Fibroblast of villous mesenchyme (primary cell): Measurements from ENCODE around the gene ZNF532. TPM values are rescaled to one million over a fixed set of nuclear protein-coding genes. Genes with fewer than 3 reads are reported as not detected.

Experiments
- DNase-seq: peaks from one replicate; pipeline ENCODE4 v3.0.0-alpha.2; 2010; ENCODE audit warnings: low read depth
- H3K4me3 ChIP-seq: 2 replicates; pipeline ENCODE4 v1.5.1; 2011; ENCODE audit warnings: low read depth, mild to moderate bottlenecking, low read length
- CTCF ChIP-seq: IDR thresholded peaks from 2 replicates; pipeline ENCODE4 v1.5.1; 2012; ENCODE audit warnings: low read depth, mild to moderate bottlenecking, low read length; ENCODE audit not compliant: insufficient read depth
- total RNA-seq: library from RNA; depleted of rRNA; stranded (reverse); fragments of >200 nt; gene quantifications from 2 replicates; pipeline ENCODE4 v1.2.3, GENCODE V29; 2012

The ZNF532 gene
- total RNA-seq, 1 donor, result 45.8 TPM

- no peak for DNase-seq
- no peak for TF ChIP-seq CTCF
- H3K4me3 ChIP-seq, result no peak overlapping the region
Measured at GRCh38 chr18:58903533-58903932, 38.9 kb downstream of the ZNF532 start.

DNA sequence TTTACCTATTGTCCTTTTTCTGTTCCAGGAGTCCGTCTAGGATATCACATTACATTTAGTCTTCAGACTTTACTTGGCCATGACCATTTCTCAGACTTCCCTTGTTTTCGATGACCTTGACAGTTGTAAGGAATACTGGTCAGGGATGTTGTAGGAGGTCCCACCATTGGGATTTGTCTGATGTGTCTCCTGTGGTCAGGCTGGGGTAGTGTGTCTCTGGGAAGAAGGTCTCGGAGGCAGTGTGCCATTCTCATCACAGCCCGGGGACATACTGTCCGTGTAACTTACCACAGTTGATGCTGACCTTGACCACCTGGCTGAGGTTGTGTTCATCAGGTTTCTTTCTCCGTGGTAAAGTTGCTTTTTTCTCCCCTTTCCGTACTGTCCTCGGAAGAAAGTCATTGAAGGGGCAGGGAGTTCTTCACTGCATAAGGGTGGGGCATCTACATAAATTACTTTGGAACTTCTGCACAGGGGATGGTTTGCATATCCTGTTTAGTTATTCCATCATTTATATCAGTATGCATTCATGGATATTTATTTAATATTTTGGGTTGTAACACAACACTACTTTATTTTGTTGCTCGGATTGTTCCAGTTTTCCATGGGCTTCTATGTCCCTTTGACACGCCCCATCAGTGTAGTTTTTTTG lies 41.2 kb downstream of the ZNF532 start:
- no peak for TF ChIP-seq CTCF
- DNase-seq, result no peak

GRCh38 chr18:58908006-58908405 lies 43.3 kb downstream of the ZNF532 start:
- TF ChIP-seq CTCF, result no peak
- DNase-seq, result no peak
- H3K4me3 ChIP-seq, result no peak overlapping the region

More for the DNA sequence above, 41.2 kb downstream of the ZNF532 start:
- H3K4me3 ChIP-seq, result no peak overlapping the region

DNA sequence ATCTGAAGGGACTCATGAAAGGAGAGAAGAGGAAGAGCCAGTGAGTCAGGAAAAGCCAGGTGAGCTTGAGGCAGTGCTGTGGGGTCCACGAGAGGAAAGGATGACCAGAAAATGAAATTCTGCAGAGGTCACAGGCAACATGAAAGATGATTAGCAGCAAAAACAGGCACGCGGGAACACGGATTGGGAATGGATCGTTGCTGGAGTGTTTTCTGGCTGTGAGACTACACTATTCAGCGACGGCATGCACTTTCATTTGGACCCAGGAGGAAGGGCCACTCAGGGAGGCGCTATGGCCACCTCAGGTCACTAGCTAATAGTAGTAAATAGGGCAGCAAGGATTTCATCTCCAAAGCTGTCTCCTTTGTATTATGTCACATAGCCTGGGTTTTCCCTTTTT lies 44.8 kb downstream of the ZNF532 start:
- H3K4me3 ChIP-seq, result no peak overlapping the region
- DNase-seq, result no peak
- TF ChIP-seq CTCF, result no peak

DNA sequence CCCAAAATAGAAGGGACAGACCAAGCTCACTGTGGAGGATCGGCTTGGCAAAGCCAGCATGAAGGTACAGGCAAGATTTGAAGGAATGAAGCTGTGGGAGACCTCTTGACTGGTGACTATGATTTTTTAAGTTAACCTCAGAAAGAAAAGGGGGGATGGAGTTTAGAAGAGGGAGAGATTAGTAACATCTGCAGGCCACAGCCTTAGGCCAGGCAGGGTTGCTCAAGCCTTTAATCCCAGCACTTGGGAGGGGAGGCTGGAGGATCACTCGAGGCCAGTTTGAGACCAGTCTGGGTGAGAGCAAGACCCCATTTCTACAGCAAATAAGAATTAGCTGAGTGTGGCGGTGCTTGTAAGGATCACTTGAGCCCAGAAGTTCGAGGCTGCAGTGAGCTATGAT lies 46.6 kb downstream of the ZNF532 start:
- H3K4me3 ChIP-seq, result no peak overlapping the region
- TF ChIP-seq CTCF, result no peak
- DNase-seq, result peak; percentile 83

DNA sequence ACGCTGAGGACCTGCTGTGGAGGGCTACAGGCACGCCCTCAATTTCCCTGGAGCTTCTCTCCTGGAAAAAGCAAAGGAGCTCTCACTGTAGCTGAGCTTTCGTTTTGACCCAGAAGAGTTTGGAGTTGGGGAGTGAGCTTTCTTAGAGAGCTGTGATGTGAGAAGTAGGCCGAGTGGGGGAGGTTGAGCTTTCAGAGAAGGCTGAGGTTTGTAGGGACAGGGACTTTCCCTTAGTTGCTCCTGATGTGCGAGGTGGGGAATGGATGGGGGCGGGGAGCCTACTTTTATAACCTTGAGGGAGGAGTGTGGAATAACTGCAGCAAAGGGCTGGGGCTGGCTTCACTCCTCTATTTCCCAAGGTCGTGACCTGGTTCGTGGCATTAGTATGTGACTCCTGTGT lies 47.1 kb downstream of the ZNF532 start:
- DNase-seq, result peak; percentile 74
- H3K4me3 ChIP-seq, result no peak overlapping the region
- TF ChIP-seq CTCF, result no peak
